AG04449 (cell line): ENCODE results near the gene LMTK2.

ENCODE experiments used
- CTCF ChIA-PET: fragments of 350-600 bp; formaldehyde crosslinking; extraction: SDS; loops from one replicate; lab custom pipeline; 2021; ENCODE audit warnings: antibody characterized with exemption; lab: Yijun Ruan, JAX
- POLR2A ChIA-PET: fragments of 400-600, 350-600 bp; formaldehyde crosslinking; extraction: SDS; loops from one replicate; lab custom pipeline; 2020; ENCODE audit warnings: antibody characterized with exemption, inconsistent platforms; lab: Yijun Ruan, JAX
- DNase-seq: peaks from one replicate; pipeline ENCODE4 v3.0.0-alpha.2; 2010; ENCODE audit warnings: low read depth, low spot score
- H3K4me3 ChIP-seq: 2 replicates; pipeline ENCODE4 v1.5.1; 2011; ENCODE audit warnings: low read depth, mild to moderate bottlenecking, control low read depth, low read length
- CTCF ChIP-seq: IDR thresholded peaks from one replicate; pipeline ENCODE4 v1.5.1; 2011; ENCODE audit warnings: mild to moderate bottlenecking, moderate library complexity, low read length, control low read depth, inconsistent platforms; ENCODE audit not compliant: insufficient read depth; ENCODE audit errors: missing control alignments

The LMTK2 gene

GRCh38 chr7:98229441-98229840 is 122.8 kb downstream of the LMTK2 start:
- no peak for TF ChIP-seq CTCF
- POLR2A ChIA-PET = no interaction called here
- CTCF ChIA-PET = no interaction called here
- no peak overlapping the region for H3K4me3 ChIP-seq
- DNase-seq = no peak

- ChIA-PET CTCF (no interaction called here), POLR2A (no interaction called here)
- TF ChIP-seq CTCF = no peak
- no peak overlapping the region for H3K4me3 ChIP-seq
- DNase-seq = no peak
These were observed 123.5 kb downstream of the LMTK2 start for GRCh38 chr7:98229991-98230745.

GRCh38 chr7:98230746-98231471 is 124.2 kb downstream of the LMTK2 start:
- CTCF ChIA-PET = no interaction called here
- DNase-seq = no peak
- TF ChIP-seq CTCF = no peak
- no peak overlapping the region for H3K4me3 ChIP-seq
- POLR2A ChIA-PET = no interaction called here

- ChIA-PET CTCF (no interaction called here), POLR2A (no interaction called here)
- TF ChIP-seq CTCF = no peak
- no peak for DNase-seq
- no peak overlapping the region for H3K4me3 ChIP-seq
These were observed 125.0 kb downstream of the LMTK2 start for GRCh38 chr7:98231493-98232262.

GRCh38 chr7:98232263-98232585 is 125.6 kb downstream of the LMTK2 start:
- DNase-seq = no peak
- POLR2A ChIA-PET = no interaction called here
- H3K4me3 ChIP-seq = no peak overlapping the region
- no peak for TF ChIP-seq CTCF
- CTCF ChIA-PET = no interaction called here

GRCh38 chr7:98232799-98233198 is 126.1 kb downstream of the LMTK2 start:
- no peak for DNase-seq
- TF ChIP-seq CTCF = no peak
- POLR2A ChIA-PET = no interaction called here
- H3K4me3 ChIP-seq = no peak overlapping the region
- CTCF ChIA-PET = no interaction called here
